IMR-90 (cell line): ENCODE results near the gene PARP11. TPM values are rescaled to one million over a fixed set of nuclear protein-coding genes. Genes with fewer than 3 reads are reported as not detected.

Experiments used
- ATAC-seq: fragments of 200-7000 bp; cut with Tn5 transposase; 2 replicates; pipeline ENCODE4 v1.9.1; 2020; ENCODE audit warnings: low read depth, mild to moderate bottlenecking, moderate library complexity
- BruUV-seq: library from RNA; stranded (reverse); fragments of 400-500 nt; replicated peaks from 2 replicates; lab custom pipeline; 2021; lab: Mats Ljungman, UMichigan
- CTCF ChIA-PET: fragments of 300-600 bp; formaldehyde crosslinking; extraction: SDS; loops from one replicate; lab custom pipeline; 2021; ENCODE audit warnings: antibody characterized with exemption; lab: Yijun Ruan, JAX
- POLR2A ChIA-PET: fragments of 300-600 bp; sonication (Branson Sonifier 250); formaldehyde crosslinking; loops from one replicate; lab custom pipeline; 2022; ENCODE audit warnings: antibody characterized with exemption; ENCODE audit not compliant: unreplicated experiment; lab: Charles Lee
- DNase-seq: peaks from one replicate; pipeline ENCODE4 v3.0.0; 2013
- H2AFZ ChIP-seq: replicated peaks from 2 replicates; pipeline ENCODE3; 2013; ENCODE audit warnings: low read length, mild to moderate bottlenecking; ENCODE audit not compliant: poor library complexity
- H2AK5ac ChIP-seq: 2 replicates; pipeline ENCODE4 v1.6.1; 2013; ENCODE audit warnings: low read depth, low read length, inconsistent platforms
- H2AK9ac ChIP-seq: replicated peaks from 2 replicates; pipeline ENCODE3; 2013; ENCODE audit warnings: mild to moderate bottlenecking, low read depth, low read length, moderate library complexity; ENCODE audit not compliant: poor library complexity
- H2BK120ac ChIP-seq: 2 replicates; pipeline ENCODE4 v1.6.1; 2013; ENCODE audit warnings: low read depth, low read length, inconsistent platforms
- H2BK15ac ChIP-seq: 3 replicates; pipeline ENCODE4 v1.6.1; 2013; ENCODE audit warnings: low read depth, low read length, inconsistent platforms
- H2BK20ac ChIP-seq: 2 replicates; pipeline ENCODE4 v1.6.1; 2013; ENCODE audit warnings: low read depth, mild to moderate bottlenecking, inconsistent platforms, low read length, moderate library complexity
- H2BK5ac ChIP-seq: 2 replicates; pipeline ENCODE4 v1.6.1; 2013; ENCODE audit warnings: mild to moderate bottlenecking, low read depth, low read length, inconsistent platforms; ENCODE audit not compliant: poor library complexity, severe bottlenecking
- H3K14ac ChIP-seq: replicated peaks from 2 replicates; pipeline ENCODE4 v1.6.1; 2013; ENCODE audit warnings: low read depth, low read length, inconsistent platforms
- H3K18ac ChIP-seq: 2 replicates; pipeline ENCODE4 v1.6.1; 2013; ENCODE audit warnings: low read depth, low read length, control low read depth
- H3K23ac ChIP-seq: 2 replicates; pipeline ENCODE4 v1.6.1; 2013; ENCODE audit warnings: low read depth, low read length, inconsistent platforms
- H3K27ac ChIP-seq: 2 replicates; pipeline ENCODE4 v1.5.1; 2013; ENCODE audit warnings: mild to moderate bottlenecking, control low read depth, low read length; ENCODE audit not compliant: insufficient read depth
- H3K27me3 ChIP-seq: 2 replicates; pipeline ENCODE4 v1.6.1; 2013; ENCODE audit warnings: low read length; ENCODE audit not compliant: control insufficient read depth, insufficient read depth
- H3K36me3 ChIP-seq: 2 replicates; pipeline ENCODE4 v1.6.1; 2013; ENCODE audit warnings: low read length, mixed read lengths; ENCODE audit not compliant: control insufficient read depth, insufficient read depth
- H3K4ac ChIP-seq: 2 replicates; pipeline ENCODE4 v1.6.1; 2013; ENCODE audit warnings: low read depth, low read length, inconsistent platforms
- H3K4me1 ChIP-seq: 2 replicates; pipeline ENCODE4 v1.6.1; 2013; ENCODE audit warnings: low read length, mixed read lengths; ENCODE audit not compliant: control insufficient read depth, insufficient read depth
- H3K4me2 ChIP-seq: 2 replicates; pipeline ENCODE4 v1.6.1; 2013; ENCODE audit warnings: low read depth, mild to moderate bottlenecking, control low read depth, low read length, moderate library complexity
- H3K4me3 ChIP-seq: 2 replicates; pipeline ENCODE4 v1.5.1; 2013; ENCODE audit warnings: low read depth, mild to moderate bottlenecking, control low read depth, low read length, moderate library complexity; ENCODE audit not compliant: insufficient read depth
- H3K56ac ChIP-seq: 2 replicates; pipeline ENCODE4 v1.6.1; 2013; ENCODE audit warnings: low read length, inconsistent platforms; ENCODE audit not compliant: insufficient read depth; ENCODE audit errors: extremely low read depth
- H3K79me1 ChIP-seq, 2 experiments: 2 replicates each; pipeline ENCODE4 v1.6.1; 2013; ENCODE audit warnings: low read length in 2 of 2, inconsistent platforms in 1 of 2, low read depth in 1 of 2
- H3K9ac ChIP-seq: 2 replicates; pipeline ENCODE4 v1.6.1; 2013; ENCODE audit warnings: low read depth, low read length, control low read depth
- H3K9me1 ChIP-seq: 2 replicates; pipeline ENCODE4 v1.6.1; 2013; ENCODE audit warnings: low read length, inconsistent platforms; ENCODE audit not compliant: insufficient read depth
- H3K9me3 ChIP-seq: 2 replicates; pipeline ENCODE4 v1.6.1; 2013; ENCODE audit warnings: low read length; ENCODE audit not compliant: control insufficient read depth, insufficient read depth
- H4K20me1 ChIP-seq: 2 replicates; pipeline ENCODE4 v1.6.1; 2013; ENCODE audit warnings: low read length, inconsistent platforms; ENCODE audit not compliant: insufficient read depth
- H4K5ac ChIP-seq: 2 replicates; pipeline ENCODE4 v1.6.1; 2013; ENCODE audit warnings: mild to moderate bottlenecking, low read depth, low read length, control low read depth
- H4K8ac ChIP-seq, 2 experiments: 2 replicates each; pipeline ENCODE4 v1.6.1; 2013; ENCODE audit warnings: low read depth in 2 of 2, low read length in 2 of 2, control low read depth in 1 of 2, inconsistent platforms in 1 of 2
- H4K91ac ChIP-seq: 2 replicates; pipeline ENCODE4 v1.6.1; 2013; ENCODE audit warnings: low read depth, low read length, inconsistent platforms; ENCODE audit not compliant: insufficient read depth
- BHLHE40 ChIP-seq: fragments of 150-350 bp; IDR thresholded peaks from 2 replicates; pipeline ENCODE4 v1.6.1; 2016; ENCODE audit warnings: mild to moderate bottlenecking, low read depth, low read length
- CEBPB ChIP-seq: IDR thresholded peaks from 2 replicates; pipeline ENCODE4 v1.6.1; 2012; ENCODE audit warnings: low read depth, low read length, improper control_type of control experiment
- CHD1 ChIP-seq: IDR thresholded peaks from 2 replicates; pipeline ENCODE4 v1.6.1; 2012; ENCODE audit warnings: low read depth, low read length, improper control_type of control experiment
- CTCF ChIP-seq: conservative IDR thresholded peaks from 2 replicates; pipeline ENCODE4 v1.5.1; 2012; ENCODE audit warnings: mild to moderate bottlenecking, low read depth, low read length, improper control_type of control experiment
- ELK1 ChIP-seq: fragments of 150-350 bp; IDR thresholded peaks from 2 replicates; pipeline ENCODE4 v1.6.1; 2016; ENCODE audit warnings: low read depth, mild to moderate bottlenecking, low read length, moderate library complexity, borderline replicate concordance
- FOS ChIP-seq: fragments of 150-350 bp; IDR thresholded peaks from 2 replicates; pipeline ENCODE4 v1.6.1; 2016; ENCODE audit warnings: low read depth, low read length
- MAFK ChIP-seq: IDR thresholded peaks from 2 replicates; pipeline ENCODE4 v1.6.1; 2012; ENCODE audit warnings: low read depth, low read length, improper control_type of control experiment
- MAZ ChIP-seq: IDR thresholded peaks from 2 replicates; pipeline ENCODE4 v1.6.1; 2012; ENCODE audit warnings: low read depth, mild to moderate bottlenecking, low read length, improper control_type of control experiment, moderate library complexity, borderline replicate concordance
- MXI1 ChIP-seq: IDR thresholded peaks from 2 replicates; pipeline ENCODE4 v1.6.1; 2012; ENCODE audit warnings: low read depth, mild to moderate bottlenecking, low read length, moderate library complexity, borderline replicate concordance
- NFE2L2 ChIP-seq: fragments of 150-350 bp; IDR thresholded peaks from 2 replicates; pipeline ENCODE4 v1.6.1; 2016; ENCODE audit warnings: low read depth, mild to moderate bottlenecking, low read length
- POLR2A ChIP-seq: IDR thresholded peaks from 2 replicates; pipeline ENCODE4 v1.6.1; 2012; ENCODE audit warnings: mild to moderate bottlenecking, low read depth, low read length
- RAD21 ChIP-seq: IDR thresholded peaks from 2 replicates; pipeline ENCODE4 v1.6.1; 2012; ENCODE audit warnings: low read length, improper control_type of control experiment
- RCOR1 ChIP-seq: IDR thresholded peaks from 2 replicates; pipeline ENCODE4 v1.6.1; 2012; ENCODE audit warnings: mild to moderate bottlenecking, low read length, improper control_type of control experiment; ENCODE audit not compliant: insufficient replicate concordance
- RFX5 ChIP-seq: IDR thresholded peaks from 2 replicates; pipeline ENCODE4 v1.8.0; 2012; ENCODE audit warnings: low read depth, mild to moderate bottlenecking, low read length, moderate library complexity
- SMC3 ChIP-seq: fragments of 150-350 bp; IDR thresholded peaks from 2 replicates; pipeline ENCODE4 v1.6.1; 2016; ENCODE audit warnings: low read depth, mild to moderate bottlenecking, antibody characterized with exemption, low read length, moderate library complexity
- USF2 ChIP-seq: fragments of 150-350 bp; IDR thresholded peaks from 2 replicates; pipeline ENCODE4 v1.6.1; 2017; ENCODE audit warnings: mild to moderate bottlenecking, antibody characterized with exemption, low read length, low read depth
- WGBS, 2 experiments: methylation state at CpG; one replicate each; pipeline versions ENCODE4 v1.1.5 to v1.1.7; 2013; ENCODE audit warnings: missing lambda C conversion rate in 2 of 2; ENCODE audit not compliant: insufficient read length in 1 of 2; ENCODE audit errors: extremely low coverage in 2 of 2; 5-methylcytosine and 5-hydroxymethylcytosine counted together
- dilution Hi-C: fragments of 300-500 bp; cut with HindIII; formaldehyde crosslinking; loops from one replicate; pipeline ENCODE4 v1.14.3; 2018; ENCODE audit warnings: low sequenced_read_pairs; ENCODE audit not compliant: unreplicated experiment
- in situ Hi-C: fragments of 300-500 bp; cut with MboI; formaldehyde crosslinking; loops from 3 replicates; pipeline ENCODE4 v1.14.3; 2019; ENCODE audit warnings: low sequenced_read_pairs, inconsistent platforms, mixed read lengths
- intact Hi-C: fragments of 100-400 bp; cut with micrococcal nuclease; formaldehyde crosslinking; loops from 2 replicates; pipeline ENCODE4 v1.10.0; 2022
- polyA plus RNA-seq, 3 experiments: library from polyadenylated mRNA; depleted of rRNA; stranded (reverse); fragments of >200 nt; gene quantifications; 2 replicates each; pipeline ENCODE4 v1.2.3, GENCODE V29; 2012; ENCODE audit warnings: low replicate concordance in 1 of 3
- total RNA-seq: library from RNA; depleted of rRNA; stranded (reverse); fragments of >200 nt; gene quantifications from 2 replicates; pipeline ENCODE4 v1.2.3, GENCODE V29; 2012

Gene PARP11
- total and polyA plus RNA-seq, 2 of the 4 experiments (the other 2 are of a cell fraction), result 1.8 to 3.0 TPM

- H4K5ac ChIP-seq, result no peak overlapping the region
- no peaks in the 10 kb centered on the region for H3K4me1 ChIP-seq
- H2AK9ac ChIP-seq, result no peak overlapping the region
- no peak overlapping the region for H2AFZ ChIP-seq
- H3K9me1 ChIP-seq, result no peaks in the 10 kb centered on the region
- ATAC-seq, result no peak
- H3K14ac ChIP-seq, result no peak overlapping the region
- DNase-seq, result no peak
- no peak overlapping the region for H4K91ac ChIP-seq
- no peaks in the 10 kb centered on the region for H3K9me3 ChIP-seq
- no peak overlapping the region for H2BK20ac ChIP-seq
- H3K4ac ChIP-seq, result no peak overlapping the region
- H3K56ac ChIP-seq, result no peak overlapping the region
- no peak overlapping the region for H3K9ac ChIP-seq
- no TSS peak for BruUV-seq
- no peak overlapping the region for H3K23ac ChIP-seq
- TF ChIP-seq RFX5 (no peak), MXI1 (no peak), CTCF (no peak), USF2 (no peak), RCOR1 (no peak), FOS (no peak), CEBPB (no peak), SMC3 (no peak), BHLHE40 (no peak), RAD21 (no peak), CHD1 (no peak), MAZ (no peak), MAFK (no peak), NFE2L2 (no peak), POLR2A (no peak), ELK1 (no peak)
- in situ Hi-C loops (loop anchor here (10.0 kb wide), 1 partner anchor 57 kb away; no protein-coding TSS in a partner anchor), dilution Hi-C loops (no loop called here), intact Hi-C loops (no loop called here)
- H3K18ac ChIP-seq, result no peak overlapping the region
- no peak overlapping the region for H2BK120ac ChIP-seq
- no peak overlapping the region for H3K27ac ChIP-seq
- no peaks in the 10 kb centered on the region for H4K20me1 ChIP-seq
- H2BK15ac ChIP-seq, result no peak overlapping the region
- H2AK5ac ChIP-seq, result no peak overlapping the region
- H3K4me2 ChIP-seq, result no peak overlapping the region
- POLR2A ChIA-PET, result no interaction called here
- WGBS, 2 experiments, result 40% methylated on average over 1 of the region's 1 CpG; no CpG with 5 or more reads in 1 of the 2 experiments
- H4K8ac ChIP-seq, result no peak overlapping the region
- H2BK5ac ChIP-seq, result no peak overlapping the region
- H3K79me1 ChIP-seq, result no peaks in the 10 kb centered on the region
- CTCF ChIA-PET, result no interaction called here
- no peaks in the 10 kb centered on the region for H3K36me3 ChIP-seq
- no peaks in the 10 kb centered on the region for H3K27me3 ChIP-seq
- H3K4me3 ChIP-seq, result no peak overlapping the region
Measured at GRCh38 chr12:3911409-3911808, 38.2 kb upstream of the PARP11 start.
